22Rv1 (cell line): ENCODE data around the gene UNC13D.

Experiments
- H3K27ac ChIP-seq: fragments of 450-650 bp; 2 replicates; pipeline ENCODE4 v1.5.1; 2017
- CTCF ChIP-seq: fragments of 450-650 bp; IDR thresholded peaks from 2 replicates; pipeline ENCODE4 v1.5.1; 2017; ENCODE audit warnings: mild to moderate bottlenecking
- ZFX ChIP-seq: fragments of 450-650 bp; IDR thresholded peaks from 2 replicates; pipeline ENCODE4 v1.6.1; 2017; ENCODE audit warnings: antibody characterized with exemption, borderline replicate concordance

UNC13D gene

GRCh38 chr17:75785016-75785890 is 59.0 kb downstream of the UNC13D start:
- peak overlapping the region; percentile 99 for H3K27ac ChIP-seq
- TF ChIP-seq ZFX = no peak
- TF ChIP-seq CTCF = no peak

- H3K27ac ChIP-seq = peak within 1 kb of the TSS; percentile 99
- TF ChIP-seq CTCF = no peak
- TF ChIP-seq ZFX = no peak
These were observed 59.7 kb downstream of the UNC13D start, which contains the start of gene UNK for GRCh38 chr17:75784473-75785015. Gene UNK, plus strand, starts transcription at chr17:75784806. Its CDS starts 75 bp downstream, at chr17:75784881.

GRCh38 chr17:75783803-75784472 is 60.3 kb downstream of the UNC13D start:
- peak overlapping the region; percentile 99 for H3K27ac ChIP-seq
- no peak for TF ChIP-seq CTCF
- no peak for TF ChIP-seq ZFX

GRCh38 chr17:75783069-75783783 is 61.0 kb downstream of the UNC13D start:
- H3K27ac ChIP-seq = peak overlapping the region; percentile 99
- TF ChIP-seq CTCF (peak; percentile 86), ZFX (no peak)

GRCh38 chr17:75779987-75780889 is 64.0 kb downstream of the UNC13D start:
- peak overlapping the region; percentile 99 for H3K27ac ChIP-seq
- TF ChIP-seq ZFX (no peak), CTCF (no peak)

GRCh38 chr17:75779250-75779986 is 64.8 kb downstream of the UNC13D start:
- TF ChIP-seq CTCF = peak; percentile 51
- no peak for TF ChIP-seq ZFX
- peak overlapping the region; percentile 99 for H3K27ac ChIP-seq
